ENCODE results near the gene HRNR. TPM values are rescaled to one million over a fixed set of nuclear protein-coding genes. Genes with fewer than 3 reads are reported as not detected.

Gene HRNR
- total and polyA plus RNA-seq, 4 donors, result 0.04 TPM; not detected in 3

- no peaks in the 10 kb centered on the region for H3K4me1 ChIP-seq (ENCODE audit: control insufficient read depth in 4 of 4, insufficient read depth in 4 of 4, low read length in 3 of 4)
- no peaks in the 10 kb centered on the region for H3K36me3 ChIP-seq (ENCODE audit: control insufficient read depth in 4 of 4, insufficient read depth in 3 of 4, low read depth in 1 of 4, low read length in 3 of 4)
- no peak for DNase-seq (ENCODE audit: low spot score)
- H3K4me3 ChIP-seq (ENCODE audit: low read depth in 1 of 3, low read length in 3 of 3), result no peak overlapping the region
- 47% methylated on average over 2 of the region's 2 CpGs for WGBS
- H3K27ac ChIP-seq (ENCODE audit: low read depth in 1 of 2, low read length in 2 of 2), result no peak overlapping the region
- H3K27me3 ChIP-seq (ENCODE audit: control insufficient read depth in 4 of 4, insufficient read depth in 4 of 4, low read length in 3 of 4), result no peaks in the 10 kb centered on the region
- no peak for TF ChIP-seq NR2F2 (IDR thresholded peaks at IDR 0.05)
- TF ChIP-seq SP1 (IDR thresholded peaks at IDR 0.05), result no peak
- TF ChIP-seq HNF4A (conservative IDR thresholded peaks at IDR 0.05), result no peak
- TF ChIP-seq MAX (IDR thresholded peaks at IDR 0.05), result no peak
- no peak for TF ChIP-seq FOXA2 (IDR thresholded peaks at IDR 0.05)
- TF ChIP-seq JUND (IDR thresholded peaks at IDR 0.05), result no peak
- no peak for TF ChIP-seq FOXA1 (IDR thresholded peaks at IDR 0.05)
- no peak for TF ChIP-seq YY1 (IDR thresholded peaks at IDR 0.05)
- no peak for TF ChIP-seq RXRA (IDR thresholded peaks at IDR 0.05)
- no peak for TF ChIP-seq HNF4G (IDR thresholded peaks at IDR 0.05)
- TF ChIP-seq REST (IDR thresholded peaks at IDR 0.05), result no peak
- no peak for TF ChIP-seq GABPA (IDR thresholded peaks at IDR 0.05 in 1 of 2, conservative IDR thresholded peaks at IDR 0.05 in 1 of 2)
- H3K9ac ChIP-seq (ENCODE audit: low read depth in 1 of 2, low read length in 2 of 2), result no peak overlapping the region
- no peaks in the 10 kb centered on the region for H3K9me3 ChIP-seq (ENCODE audit: control insufficient read depth in 4 of 4, low read length in 3 of 4)
These were observed 27.4 kb upstream of the HRNR start for GRCh38 chr1:152251391-152251790.

GRCh38 chr1:152247316-152247715 lies 23.3 kb upstream of the HRNR start:
- Histone ChIP-seq H3K9me3 (ENCODE audit: control insufficient read depth in 4 of 4, low read length in 3 of 4) (no peaks in the 10 kb centered on the region), H3K27me3 (ENCODE audit: control insufficient read depth in 4 of 4, insufficient read depth in 4 of 4, low read length in 3 of 4) (no peaks in the 10 kb centered on the region), H3K36me3 (ENCODE audit: control insufficient read depth in 4 of 4, insufficient read depth in 3 of 4, low read depth in 1 of 4, low read length in 3 of 4) (no peaks in the 10 kb centered on the region), H3K4me3 (ENCODE audit: low read depth in 1 of 3, low read length in 3 of 3) (no peak overlapping the region), H3K27ac (ENCODE audit: low read depth in 1 of 2, low read length in 2 of 2) (no peak overlapping the region), H3K4me1 (ENCODE audit: control insufficient read depth in 4 of 4, insufficient read depth in 4 of 4, low read length in 3 of 4) (no peaks in the 10 kb centered on the region), H3K9ac (ENCODE audit: low read depth in 1 of 2, low read length in 2 of 2) (no peak overlapping the region)
- TF ChIP-seq HNF4A (conservative IDR thresholded peaks at IDR 0.05) (no peak), NR2F2 (IDR thresholded peaks at IDR 0.05) (no peak), ZBTB33 (IDR thresholded peaks at IDR 0.05) (no peak), TAF1 (conservative IDR thresholded peaks at IDR 0.05) (no peak), RXRA (IDR thresholded peaks at IDR 0.05) (no peak), MAX (IDR thresholded peaks at IDR 0.05) (no peak), SP1 (IDR thresholded peaks at IDR 0.05) (no peak), CTCF (IDR thresholded peaks at IDR 0.05; ENCODE audit: low read depth, low read length, missing input control) (no peak), YY1 (IDR thresholded peaks at IDR 0.05) (no peak), FOXA2 (IDR thresholded peaks at IDR 0.05) (no peak), JUND (IDR thresholded peaks at IDR 0.05) (no peak), HNF4G (IDR thresholded peaks at IDR 0.05) (no peak), RAD21 (IDR thresholded peaks at IDR 0.05) (no peak), EGR1 (IDR thresholded peaks at IDR 0.05; ENCODE audit: low read depth in 2 of 2) (no peak)
- TF ChIP-seq, protein P1, sequence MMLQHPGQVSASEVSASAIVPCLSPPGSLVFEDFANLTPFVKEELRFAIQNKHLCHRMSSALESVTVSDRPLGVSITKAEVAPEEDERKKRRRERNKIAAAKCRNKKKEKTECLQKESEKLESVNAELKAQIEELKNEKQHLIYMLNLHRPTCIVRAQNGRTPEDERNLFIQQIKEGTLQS (IDR thresholded peaks at IDR 0.05), result no peak
- DNase-seq (ENCODE audit: low spot score), result no peak
- WGBS, result 51% methylated on average over 1 of the region's 1 CpG

Measured in liver (tissue), 9 donors.